ENCODE results near the gene WHRN.

WHRN gene

DNA sequence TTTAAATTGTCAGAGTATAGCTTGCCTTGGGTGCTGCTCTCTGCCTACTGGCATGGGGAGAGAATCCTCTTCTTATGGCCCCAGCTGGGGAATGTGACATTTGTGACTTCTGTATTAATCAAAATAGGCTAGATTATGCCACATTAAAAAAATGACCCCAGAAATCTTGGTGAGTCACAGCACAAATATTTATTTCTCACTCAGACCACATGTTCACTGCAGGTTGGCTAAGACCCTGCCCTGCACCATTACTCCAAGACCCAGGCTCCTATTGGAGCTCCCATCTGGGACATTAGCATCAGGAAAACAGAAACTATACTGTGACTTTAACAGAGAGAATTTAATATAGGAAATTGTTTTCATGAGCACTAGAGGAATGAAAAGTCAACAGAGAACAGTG is 16.6 kb upstream of the WHRN start:
- TF ChIP-seq, protein P1, sequence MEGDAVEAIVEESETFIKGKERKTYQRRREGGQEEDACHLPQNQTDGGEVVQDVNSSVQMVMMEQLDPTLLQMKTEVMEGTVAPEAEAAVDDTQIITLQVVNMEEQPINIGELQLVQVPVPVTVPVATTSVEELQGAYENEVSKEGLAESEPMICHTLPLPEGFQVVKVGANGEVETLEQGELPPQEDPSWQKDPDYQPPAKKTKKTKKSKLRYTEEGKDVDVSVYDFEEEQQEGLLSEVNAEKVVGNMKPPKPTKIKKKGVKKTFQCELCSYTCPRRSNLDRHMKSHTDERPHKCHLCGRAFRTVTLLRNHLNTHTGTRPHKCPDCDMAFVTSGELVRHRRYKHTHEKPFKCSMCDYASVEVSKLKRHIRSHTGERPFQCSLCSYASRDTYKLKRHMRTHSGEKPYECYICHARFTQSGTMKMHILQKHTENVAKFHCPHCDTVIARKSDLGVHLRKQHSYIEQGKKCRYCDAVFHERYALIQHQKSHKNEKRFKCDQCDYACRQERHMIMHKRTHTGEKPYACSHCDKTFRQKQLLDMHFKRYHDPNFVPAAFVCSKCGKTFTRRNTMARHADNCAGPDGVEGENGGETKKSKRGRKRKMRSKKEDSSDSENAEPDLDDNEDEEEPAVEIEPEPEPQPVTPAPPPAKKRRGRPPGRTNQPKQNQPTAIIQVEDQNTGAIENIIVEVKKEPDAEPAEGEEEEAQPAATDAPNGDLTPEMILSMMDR (IDR thresholded peaks at IDR 0.05; ENCODE audit: low read depth, low read length, missing control alignments) = no peak
- Histone ChIP-seq H3K27ac (no peak overlapping the region), H3K36me3 (replicated peaks) (no peaks in the 10 kb centered on the region), H3K27me3 (replicated peaks) (no peaks in the 10 kb centered on the region), H3K4me3 (ENCODE audit: low read depth, low read length) (no peak overlapping the region)
- in situ Hi-C loops (cut with HindIII; ENCODE audit: low pct_ligation_motif_present, low sequenced_read_pairs) = no loop called here
- no peak for DNase-seq

DNA sequence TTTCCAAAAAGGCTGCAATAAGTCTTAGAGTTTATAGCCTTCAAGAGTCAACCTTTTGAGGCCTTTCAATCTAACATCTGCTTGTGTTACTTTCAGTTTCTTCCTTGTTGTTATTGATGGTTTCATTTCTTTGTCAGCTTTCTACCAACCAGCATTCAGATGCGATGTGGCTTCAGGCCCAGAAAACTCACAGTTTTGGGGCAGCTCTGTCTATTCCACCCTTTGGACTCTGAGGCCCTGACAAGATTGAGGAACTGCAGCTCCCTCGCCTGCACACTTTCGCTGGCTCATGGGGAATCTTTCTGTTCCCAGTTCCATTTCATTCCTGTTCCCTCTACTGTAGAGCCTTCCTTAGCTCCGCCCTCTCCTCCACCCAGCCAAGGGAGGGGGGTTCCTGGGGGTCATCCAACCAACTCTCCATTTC is 13.3 kb upstream of the WHRN start:
- no peak for DNase-seq
- in situ Hi-C loops (cut with HindIII; ENCODE audit: low pct_ligation_motif_present, low sequenced_read_pairs) = no loop called here
- no peaks in the 10 kb centered on the region for H3K27me3 ChIP-seq (replicated peaks)
- no peaks in the 10 kb centered on the region for H3K36me3 ChIP-seq (replicated peaks)
- no peak overlapping the region for H3K27ac ChIP-seq
- H3K4me3 ChIP-seq (ENCODE audit: low read depth, low read length) = no peak overlapping the region
- TF ChIP-seq, protein P1 (IDR thresholded peaks at IDR 0.05; ENCODE audit: low read depth, low read length, missing control alignments) = no peak

DNA sequence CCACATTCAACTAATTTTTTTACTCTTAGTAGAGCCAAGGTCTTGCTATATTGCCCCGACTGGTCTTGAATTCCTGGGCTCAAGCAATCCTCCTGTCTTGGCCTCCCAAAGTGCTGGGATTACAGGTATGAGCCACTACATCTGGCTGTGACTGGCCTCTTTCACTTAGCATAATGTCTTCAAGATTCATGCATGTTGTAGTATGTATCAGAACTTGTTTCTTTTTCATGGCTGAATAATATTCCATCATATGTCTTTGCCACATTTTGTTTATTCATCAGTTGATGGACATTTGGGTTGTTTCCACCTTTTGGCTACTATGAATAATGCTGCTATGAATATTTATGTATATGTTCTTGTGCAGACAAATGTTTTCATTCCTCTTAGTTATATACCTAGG is 12.8 kb upstream of the WHRN start:
- no peak overlapping the region for H3K27ac ChIP-seq
- no peaks in the 10 kb centered on the region for H3K36me3 ChIP-seq (replicated peaks)
- TF ChIP-seq, protein P1 (IDR thresholded peaks at IDR 0.05; ENCODE audit: low read depth, low read length, missing control alignments) = no peak
- no peak overlapping the region for H3K4me3 ChIP-seq (ENCODE audit: low read depth, low read length)
- DNase-seq = no peak
- H3K27me3 ChIP-seq (replicated peaks) = no peaks in the 10 kb centered on the region
- in situ Hi-C loops (cut with HindIII; ENCODE audit: low pct_ligation_motif_present, low sequenced_read_pairs) = no loop called here

DNA sequence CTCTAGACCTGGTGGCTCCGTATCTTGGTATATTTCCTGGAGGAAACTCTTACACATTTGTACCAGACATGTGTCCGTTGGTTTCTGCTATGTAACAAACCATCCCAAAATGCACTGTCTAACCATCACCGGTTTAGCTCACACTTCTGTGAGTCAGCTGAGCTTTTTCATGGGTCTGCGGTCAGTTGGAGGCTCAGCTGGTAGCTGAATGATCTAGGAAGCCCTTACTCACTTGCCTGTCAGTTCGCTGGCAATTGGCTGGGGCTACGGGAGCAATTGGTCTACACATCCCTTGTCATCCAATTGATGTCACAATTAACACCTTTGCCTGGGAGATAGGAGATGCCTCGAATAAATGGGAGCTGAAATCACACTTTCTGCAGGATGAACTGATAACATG is 11.6 kb upstream of the WHRN start:
- peak; percentile 46 for DNase-seq

DNA sequence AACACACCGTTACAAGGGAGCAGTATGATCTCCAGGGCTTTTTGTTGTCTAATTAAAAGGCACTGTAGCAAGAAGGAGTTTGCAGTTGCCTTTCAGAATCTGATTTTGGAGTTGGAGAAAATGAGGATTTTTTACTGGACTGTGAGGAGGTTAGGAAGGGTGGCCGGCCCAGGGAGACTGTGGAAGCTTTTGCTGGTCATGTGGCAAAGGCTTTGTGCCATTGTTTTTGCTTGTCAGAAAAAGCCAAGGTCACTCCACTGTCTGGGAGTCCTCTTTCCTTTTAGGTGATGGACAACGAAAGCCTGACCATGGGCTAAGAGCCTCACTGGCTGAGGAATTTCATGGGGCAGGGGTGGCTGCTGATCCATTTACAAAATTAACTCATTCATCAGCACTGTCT is 10.3 kb upstream of the WHRN start:
- Histone ChIP-seq H3K4me3 (ENCODE audit: low read depth, low read length) (no peak overlapping the region), H3K27ac (no peak overlapping the region), H3K36me3 (replicated peaks) (no peaks in the 10 kb centered on the region), H3K27me3 (replicated peaks) (no peaks in the 10 kb centered on the region)
- in situ Hi-C loops (cut with HindIII; ENCODE audit: low pct_ligation_motif_present, low sequenced_read_pairs) = no loop called here
- no peak for DNase-seq
- TF ChIP-seq, protein P1 (IDR thresholded peaks at IDR 0.05; ENCODE audit: low read depth, low read length, missing control alignments) = no peak

More for the DNA sequence above, 11.6 kb upstream of the WHRN start:
- H3K36me3 ChIP-seq (replicated peaks) = no peaks in the 10 kb centered on the region
- in situ Hi-C loops (cut with HindIII; ENCODE audit: low pct_ligation_motif_present, low sequenced_read_pairs) = no loop called here
- no peaks in the 10 kb centered on the region for H3K27me3 ChIP-seq (replicated peaks)
- no peak overlapping the region for H3K4me3 ChIP-seq (ENCODE audit: low read depth, low read length)
- TF ChIP-seq, protein P1 (IDR thresholded peaks at IDR 0.05; ENCODE audit: low read depth, low read length, missing control alignments) = no peak
- no peak overlapping the region for H3K27ac ChIP-seq

DNA sequence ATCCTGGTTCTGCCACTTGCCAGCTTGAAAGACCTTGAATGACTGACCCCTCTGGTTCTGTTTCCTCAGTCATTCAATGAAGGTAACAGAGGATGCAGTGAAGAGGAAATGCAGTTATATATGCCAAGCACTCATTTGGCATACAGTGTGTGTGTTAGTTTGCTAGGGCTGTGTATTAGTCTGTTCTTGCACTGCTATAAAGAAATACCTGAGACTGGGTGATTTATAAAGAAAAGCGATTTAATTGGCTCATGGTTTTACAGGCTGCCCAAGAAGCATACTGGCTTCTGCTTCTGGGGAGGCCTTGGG is 8.6 kb upstream of the WHRN start:
- Histone ChIP-seq H3K27me3 (replicated peaks) (peaks cover 3% of the 10 kb centered on the region), H3K4me3 (ENCODE audit: low read depth, low read length) (no peak overlapping the region), H3K27ac (no peak overlapping the region), H3K36me3 (replicated peaks) (no peaks in the 10 kb centered on the region)
- in situ Hi-C loops (cut with HindIII; ENCODE audit: low pct_ligation_motif_present, low sequenced_read_pairs) = no loop called here
- DNase-seq = no peak
- TF ChIP-seq, protein P1 (IDR thresholded peaks at IDR 0.05; ENCODE audit: low read depth, low read length, missing control alignments) = no peak

All from brain microvascular endothelial cell (primary cell).